Measurements from ENCODE around the gene SSBP3.

DNA sequence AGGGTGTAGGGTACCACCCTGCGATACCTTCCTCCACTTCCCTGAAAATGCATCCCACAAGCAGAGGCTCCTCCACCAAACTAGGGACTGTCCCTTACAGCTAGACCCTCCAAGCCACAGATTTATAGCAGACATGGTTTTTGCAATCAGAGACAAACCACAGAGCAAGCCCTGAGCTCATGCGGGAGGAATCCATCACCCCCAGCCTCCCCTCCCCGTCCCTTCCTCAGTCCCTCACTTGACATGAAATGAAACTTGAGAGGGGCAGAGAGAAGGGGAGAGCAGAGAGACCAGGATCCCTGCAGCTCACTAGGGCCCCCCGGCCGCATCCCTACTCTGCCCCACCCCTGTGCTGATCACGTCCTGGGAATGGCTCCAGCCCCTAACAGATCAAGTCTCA, 111.3 kb downstream of the SSBP3 start:
- no peak for TF ChIP-seq CTCF (IDR thresholded peaks at IDR 0.05 in 2 of 3, conservative IDR thresholded peaks at IDR 0.05 in 1 of 3; ENCODE audit: borderline replicate concordance in 1 of 3, insufficient read depth in 1 of 3, low read depth in 2 of 3, low read length in 2 of 3)
- no peak for TF ChIP-seq EZH2 (IDR thresholded peaks at IDR 0.05)
